Epithelial cell of proximal tubule (primary cell): Measurements from ENCODE around the gene FRG2. TPM values are rescaled to one million over a fixed set of nuclear protein-coding genes. Genes with fewer than 3 reads are reported as not detected.
"Not testable (repeated sequence)": the region's sequence is repeated elsewhere in the genome, so short reads cannot be mapped to it uniquely, and the experiment has no call there.

ENCODE experiments used
- DNase-seq: peaks from one replicate; pipeline ENCODE4 v3.0.0-alpha.2; 2011; ENCODE audit warnings: low read depth
- H3K4me3 ChIP-seq: 2 replicates; pipeline ENCODE4 v1.5.1; 2011; ENCODE audit warnings: low read depth, mild to moderate bottlenecking, low read length
- total RNA-seq: library from RNA; depleted of rRNA; stranded (reverse); fragments of >200 nt; gene quantifications from 2 replicates; pipeline ENCODE4 v1.2.3, GENCODE V29; 2015
- TF ChIP-seq, protein P1 (sequence below): conservative IDR thresholded peaks from 2 replicates; pipeline ENCODE4 v1.5.1; 2012; ENCODE audit warnings: low read depth, mild to moderate bottlenecking, low read length

Gene FRG2
- total RNA-seq, result not detected in 2 replicates

DNA sequence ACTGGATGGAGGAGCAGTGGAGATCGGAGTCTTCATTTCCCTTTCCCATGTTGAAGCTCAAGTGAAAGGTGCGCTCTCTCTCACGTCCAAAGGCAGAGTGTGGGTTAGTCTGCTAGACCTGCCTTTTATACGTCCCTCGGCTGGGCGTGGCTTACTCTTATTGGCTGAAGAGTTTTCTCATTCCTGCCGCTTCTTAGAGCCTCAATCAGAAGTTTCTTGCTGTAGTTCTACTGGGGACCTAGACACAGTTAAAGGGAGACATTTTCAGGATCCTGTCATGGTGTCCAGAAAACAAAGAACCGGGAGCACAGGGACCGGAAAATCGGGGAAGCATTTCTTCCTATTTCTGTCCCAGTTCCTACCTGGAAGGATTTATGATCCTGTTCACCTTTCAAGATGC is at the start of gene FRG2:
TSS of gene FRG2 (minus strand) at position 101 of the 400 bp plus-strand sequence. CDS start at position 49, 52 bp downstream.
- DNase-seq, H3K4me3 ChIP-seq: not testable (repeated sequence)

DNA sequence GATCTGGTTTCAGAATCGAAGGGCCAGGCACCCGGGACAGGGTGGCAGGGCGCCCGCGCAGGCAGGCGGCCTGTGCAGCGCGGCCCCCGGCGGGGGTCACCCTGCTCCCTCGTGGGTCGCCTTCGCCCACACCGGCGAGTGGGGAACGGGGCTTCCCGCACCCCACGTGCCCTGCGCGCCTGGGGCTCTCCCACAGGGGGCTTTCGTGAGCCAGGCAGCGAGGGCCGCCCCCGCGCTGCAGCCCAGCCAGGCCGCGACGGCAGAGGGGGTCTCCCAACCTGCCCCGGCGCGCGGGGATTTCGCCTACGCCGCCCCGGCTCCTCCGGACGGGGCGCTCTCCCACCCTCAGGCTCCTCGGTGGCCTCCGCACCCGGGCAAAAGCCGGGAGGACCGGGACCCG is 41.3 kb upstream of the FRG2 start:
- H3K4me3 ChIP-seq, DNase-seq: not testable (repeated sequence)

DNA sequence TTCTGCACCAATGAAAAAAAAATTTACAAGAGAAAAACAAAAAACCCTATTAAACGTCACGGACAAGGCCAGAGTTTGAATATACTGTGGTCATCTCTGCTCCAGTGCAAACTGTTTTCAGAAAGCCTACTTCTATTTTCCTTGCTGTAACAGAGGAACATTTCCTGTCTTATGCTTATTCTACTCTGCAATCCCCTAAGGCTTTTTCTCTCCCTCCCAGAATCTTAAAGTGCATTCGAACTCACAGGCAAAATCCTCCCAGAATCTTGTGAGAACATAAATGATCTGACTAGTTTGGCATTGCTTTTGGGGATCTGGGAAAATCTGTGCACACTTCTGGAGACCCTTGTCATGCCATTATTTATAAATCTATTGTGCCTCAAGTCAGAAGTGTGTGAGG is 37.7 kb upstream of the FRG2 start:
- H3K4me3 ChIP-seq, DNase-seq: not testable (repeated sequence)

DNA sequence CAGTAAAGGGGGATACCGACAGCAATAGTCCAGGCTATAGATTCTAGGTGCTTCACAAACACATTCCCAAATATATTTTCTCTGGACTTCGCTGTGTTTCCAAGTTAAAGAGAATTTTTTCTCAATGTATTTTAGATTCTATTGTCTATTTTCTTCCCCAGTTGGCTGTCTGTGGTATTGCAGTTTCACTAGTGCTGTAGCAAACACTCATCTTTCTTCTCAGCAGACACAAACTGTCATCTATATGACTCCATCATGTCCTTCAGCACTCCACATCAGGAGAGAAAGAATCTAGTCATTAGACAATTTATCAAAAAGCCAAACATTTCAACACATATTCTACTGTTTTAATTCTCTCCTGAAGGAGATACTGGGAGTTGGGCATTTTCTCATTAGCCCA is 37.3 kb upstream of the FRG2 start, which contains the start of gene DBET:
TSS of gene DBET (plus strand) at position 161 of the 400 bp plus-strand sequence.
- DNase-seq, H3K4me3 ChIP-seq: not testable (repeated sequence)

DNA sequence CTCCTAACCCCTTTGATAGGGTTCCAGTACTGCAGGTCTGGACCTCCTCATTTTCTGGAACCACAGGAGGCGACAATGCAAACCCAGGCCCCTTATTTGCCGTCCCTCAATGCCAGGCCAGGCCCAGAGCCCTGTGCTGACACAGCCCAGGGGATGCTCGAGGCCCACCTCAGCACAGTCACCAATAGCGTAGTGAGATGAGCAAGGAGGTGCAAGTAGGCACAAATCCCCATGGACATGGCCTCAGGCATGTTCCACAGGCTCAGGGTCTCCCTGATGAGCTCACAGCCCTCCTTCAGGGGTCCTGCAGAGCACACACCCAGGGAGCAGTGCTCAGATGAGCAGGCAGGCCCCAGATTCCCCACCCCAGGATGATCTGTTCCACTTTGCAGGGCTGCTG is 31.9 kb upstream of the FRG2 start:
- H3K4me3 ChIP-seq, DNase-seq: not testable (repeated sequence)

DNA sequence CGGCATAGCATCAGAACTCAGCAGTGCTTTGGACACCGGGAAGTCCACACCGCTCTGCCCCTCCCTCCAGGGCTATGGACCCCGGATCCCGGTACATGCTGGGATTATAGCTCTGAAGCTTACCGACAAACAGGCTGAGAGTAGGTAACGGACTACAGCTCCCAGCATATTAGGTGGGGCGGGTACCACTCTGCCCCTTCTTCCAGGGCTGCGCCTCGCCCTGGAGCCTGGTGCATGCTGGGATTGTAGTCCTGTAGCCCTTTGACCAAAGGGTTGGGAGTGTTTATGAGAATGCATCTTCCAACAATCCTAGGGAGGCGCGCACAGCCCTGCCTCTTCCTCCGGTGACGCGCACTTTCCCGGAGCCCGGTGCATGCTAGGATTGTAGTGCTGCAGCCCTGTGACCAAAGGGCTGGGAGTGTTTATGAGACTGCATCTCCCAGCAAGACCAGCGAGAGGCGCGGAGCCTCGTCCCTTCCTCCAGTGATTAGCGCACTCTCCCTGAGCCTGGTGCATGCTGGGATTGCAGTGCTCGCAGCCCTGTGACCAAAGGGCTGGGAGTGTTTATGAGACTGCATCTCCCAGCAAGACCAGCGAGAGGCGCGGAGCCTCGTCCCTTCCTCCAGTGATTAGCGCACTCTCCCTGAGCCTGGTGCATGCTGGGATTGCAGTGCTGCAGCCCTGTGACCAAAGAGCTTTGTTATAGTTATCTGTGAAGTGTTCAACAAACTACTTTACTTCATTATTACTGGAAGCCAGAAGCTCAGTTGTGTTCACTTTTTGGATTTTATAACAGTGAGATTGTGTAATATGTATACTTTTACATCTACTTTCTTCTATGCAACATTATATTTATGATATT is 22.6 kb upstream of the FRG2 start:
- H3K4me3 ChIP-seq, DNase-seq: not testable (repeated sequence)

DNA sequence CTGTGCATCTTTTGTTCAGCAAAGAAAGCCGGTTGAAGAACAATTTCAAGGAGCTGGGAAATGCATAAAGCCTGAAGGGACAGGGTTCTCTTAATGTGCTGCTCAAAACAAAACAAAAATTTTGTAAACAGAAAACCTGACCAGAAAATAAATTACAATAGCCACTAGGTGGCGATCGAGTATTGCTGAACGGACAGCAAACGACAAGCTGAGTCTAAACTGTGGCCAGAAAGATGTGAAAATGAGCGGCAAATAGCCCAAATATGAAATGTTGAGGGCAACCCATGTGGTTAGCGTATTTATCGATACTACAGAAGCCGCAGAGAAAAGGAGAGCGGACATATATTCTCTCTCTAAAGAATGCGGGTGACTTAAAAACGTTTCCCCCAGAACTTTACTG is 20.6 kb upstream of the FRG2 start:
- H3K4me3 ChIP-seq, DNase-seq: not testable (repeated sequence)

DNA sequence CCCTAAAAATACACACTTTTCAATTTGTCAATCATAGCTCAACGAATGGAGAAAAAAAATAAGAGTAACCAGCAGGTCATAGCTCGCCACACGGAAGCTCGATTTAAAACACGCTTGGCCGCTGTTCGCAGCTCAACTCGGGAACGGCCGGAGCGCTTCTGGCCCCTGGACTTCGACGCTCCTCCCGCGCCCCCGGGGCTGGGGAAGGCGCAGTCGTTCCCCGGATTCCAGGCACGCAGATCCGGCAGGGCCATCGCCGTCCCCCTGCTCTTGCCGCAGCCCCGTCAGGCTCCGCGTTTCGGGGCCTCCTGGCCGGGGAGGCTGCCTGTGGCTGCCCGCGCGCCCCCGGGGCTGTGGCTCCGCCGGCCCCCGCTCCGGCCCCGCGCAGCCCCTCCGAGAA is 13.8 kb upstream of the FRG2 start:
- not testable (repeated sequence) for DNase-seq

DNA sequence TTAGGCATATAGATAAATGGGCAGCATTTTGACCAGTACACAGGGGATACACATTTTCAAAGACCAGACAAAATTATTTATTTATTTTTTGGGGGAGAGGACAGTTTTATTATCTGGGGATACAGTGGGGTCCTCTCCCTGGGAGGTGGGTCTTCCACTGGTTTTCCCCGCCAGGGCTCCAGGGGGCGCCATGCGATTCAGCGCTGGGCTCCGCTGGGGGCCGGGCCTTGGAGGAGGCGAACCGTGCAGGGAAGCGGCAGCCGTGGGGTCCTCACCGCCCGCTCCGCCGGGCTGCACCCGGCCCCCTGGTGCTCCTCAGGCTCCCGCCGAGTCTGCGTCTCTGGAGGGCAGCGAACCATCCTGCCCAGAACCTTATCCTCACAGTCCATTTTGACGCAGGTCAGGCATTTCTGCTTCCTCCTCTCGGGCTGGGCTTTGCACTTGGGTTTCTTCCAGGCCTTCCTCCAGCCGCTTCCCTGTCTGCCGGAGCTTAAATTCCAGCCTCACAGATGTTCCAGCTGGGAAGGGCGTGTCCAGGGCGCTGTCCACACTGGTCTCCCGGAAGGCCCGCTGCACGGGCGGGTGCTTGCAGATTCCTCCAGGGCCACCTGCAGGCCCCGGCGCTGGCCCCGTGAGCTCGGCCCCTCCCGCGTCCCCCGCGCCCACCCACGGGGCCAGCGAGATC is 10.8 kb upstream of the FRG2 start:
- not testable (repeated sequence) for DNase-seq, H3K4me3 ChIP-seq
- TF ChIP-seq, protein P1, sequence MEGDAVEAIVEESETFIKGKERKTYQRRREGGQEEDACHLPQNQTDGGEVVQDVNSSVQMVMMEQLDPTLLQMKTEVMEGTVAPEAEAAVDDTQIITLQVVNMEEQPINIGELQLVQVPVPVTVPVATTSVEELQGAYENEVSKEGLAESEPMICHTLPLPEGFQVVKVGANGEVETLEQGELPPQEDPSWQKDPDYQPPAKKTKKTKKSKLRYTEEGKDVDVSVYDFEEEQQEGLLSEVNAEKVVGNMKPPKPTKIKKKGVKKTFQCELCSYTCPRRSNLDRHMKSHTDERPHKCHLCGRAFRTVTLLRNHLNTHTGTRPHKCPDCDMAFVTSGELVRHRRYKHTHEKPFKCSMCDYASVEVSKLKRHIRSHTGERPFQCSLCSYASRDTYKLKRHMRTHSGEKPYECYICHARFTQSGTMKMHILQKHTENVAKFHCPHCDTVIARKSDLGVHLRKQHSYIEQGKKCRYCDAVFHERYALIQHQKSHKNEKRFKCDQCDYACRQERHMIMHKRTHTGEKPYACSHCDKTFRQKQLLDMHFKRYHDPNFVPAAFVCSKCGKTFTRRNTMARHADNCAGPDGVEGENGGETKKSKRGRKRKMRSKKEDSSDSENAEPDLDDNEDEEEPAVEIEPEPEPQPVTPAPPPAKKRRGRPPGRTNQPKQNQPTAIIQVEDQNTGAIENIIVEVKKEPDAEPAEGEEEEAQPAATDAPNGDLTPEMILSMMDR, result peak; percentile 3

More for the DNA sequence above, 13.8 kb upstream of the FRG2 start:
- H3K4me3 ChIP-seq, result not testable (repeated sequence)

DNA sequence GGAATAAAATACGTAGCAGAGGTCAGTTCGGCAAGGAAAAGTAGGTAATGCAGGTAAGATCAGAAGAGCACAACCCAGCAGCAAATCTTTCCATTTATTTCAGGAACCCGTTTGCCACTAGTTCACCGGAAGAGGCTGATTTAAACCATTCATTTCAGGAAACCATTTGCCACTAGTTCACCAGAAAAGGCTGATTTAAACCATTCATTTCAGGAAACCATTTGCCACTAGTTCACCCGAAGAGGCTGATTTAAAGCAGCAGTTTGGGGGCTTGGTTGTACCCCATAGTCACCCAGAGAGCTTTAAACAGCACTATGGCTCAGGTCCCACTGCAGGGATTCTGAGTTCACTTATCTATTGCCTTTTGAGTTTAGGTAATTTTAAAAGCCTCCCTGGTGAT is 4.2 kb upstream of the FRG2 start:
- H3K4me3 ChIP-seq, DNase-seq: not testable (repeated sequence)

DNA sequence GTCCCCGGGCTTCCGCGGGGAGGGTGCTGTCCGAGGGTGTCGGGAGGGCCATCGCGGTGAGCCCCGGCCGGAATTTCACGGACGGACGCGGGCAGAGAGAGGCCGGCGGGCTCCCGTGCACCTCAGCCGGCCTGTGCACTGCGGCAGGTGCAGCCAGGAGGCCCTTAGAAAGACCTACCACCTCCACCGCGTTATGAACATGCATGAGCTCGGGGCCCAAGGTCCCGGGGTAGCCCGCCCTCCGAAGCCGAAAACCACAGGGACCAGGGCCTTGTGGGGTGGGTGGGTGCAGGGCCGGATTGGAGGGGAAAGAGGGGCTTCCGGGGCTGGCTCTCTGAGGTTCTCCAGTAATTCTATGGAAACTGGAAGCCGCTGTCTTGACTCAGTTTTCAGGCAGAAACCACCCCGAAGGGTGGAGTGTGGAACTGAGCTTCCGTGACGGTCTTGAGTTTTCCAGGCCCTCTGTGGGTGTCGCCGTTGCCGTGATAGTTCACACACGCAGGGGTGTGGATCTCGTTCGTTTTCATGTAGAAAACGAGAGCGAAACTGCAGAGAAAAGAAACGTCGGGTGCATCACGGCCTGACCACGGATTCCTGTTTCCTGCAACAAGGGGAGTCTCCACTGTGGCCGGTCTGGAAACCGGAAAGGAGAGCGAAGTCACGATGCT is 4.3 kb downstream of the FRG2 start:
- not testable (repeated sequence) for DNase-seq, H3K4me3 ChIP-seq

DNA sequence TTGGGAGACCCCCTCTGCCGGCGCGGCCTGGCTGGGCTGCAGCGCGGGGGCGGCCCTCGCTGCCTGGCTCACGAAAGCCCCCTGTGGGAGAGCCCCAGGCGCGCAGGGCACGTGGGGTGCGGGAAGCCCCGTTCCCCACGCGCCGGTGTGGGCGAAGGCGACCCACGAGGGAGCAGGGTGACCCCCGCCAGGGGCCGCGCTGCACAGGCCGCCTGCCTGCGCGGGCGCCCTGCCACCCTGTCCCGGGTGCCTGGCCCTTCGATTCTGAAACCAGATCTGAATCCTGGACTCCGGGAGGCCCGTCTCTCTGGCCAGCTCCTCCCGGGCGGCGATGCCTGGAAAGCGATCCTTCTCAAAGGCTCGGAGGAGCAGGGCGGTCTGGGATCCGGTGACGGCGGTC is 5.1 kb downstream of the FRG2 start:
- H3K4me3 ChIP-seq, DNase-seq: not testable (repeated sequence)
